ENCODE measurements around the gene EDN3. TPM values are rescaled to one million over a fixed set of nuclear protein-coding genes. Genes with fewer than 3 reads are reported as not detected.
A peak's percentile ranks its signal among the peaks of the same experiment; 100 is the strongest.

EDN3 gene
- total and polyA plus RNA-seq, 2 experiments from 2014 or later: 4.0 to 5.8 TPM

- H3K27me3 ChIP-seq: no peaks in the 10 kb centered on the region
Observed at GRCh38 chr20:59322081-59322480, 21.7 kb downstream of the EDN3 start.

GRCh38 chr20:59322585-59323454, 22.4 kb downstream of the EDN3 start:
- Histone ChIP-seq H3K79me2 (no peaks in the 10 kb centered on the region), H3K9me3 (ENCODE audit: low read depth) (no peaks in the 10 kb centered on the region), H3K4me1 (ENCODE audit: insufficient read depth) (peaks cover 32% of the 10 kb centered on the region), H3K4me3 (no peak overlapping the region), H3K4me2 (no peak overlapping the region), H3K36me3 (replicated peaks; ENCODE audit: insufficient read depth, low read depth) (no peaks in the 10 kb centered on the region), H3K27me3 (peaks cover 7% of the 10 kb centered on the region), H4K20me1 (ENCODE audit: insufficient read depth, poor library complexity, severe bottlenecking) (no peaks in the 10 kb centered on the region), H3K27ac (no peak overlapping the region), H3K9me2 (replicated peaks; ENCODE audit: insufficient read depth) (no peaks in the 10 kb centered on the region), H2AFZ (no peak overlapping the region)
- no peak for TF ChIP-seq EZH2phosphoT487 (IDR thresholded peaks at IDR 0.05; ENCODE audit: low read depth, severe bottlenecking, unreplicated experiment)
- DNase-seq (ENCODE audit: low spot score): no peak
- WGBS (ENCODE audit: low lambda C conversion rate, missing lambda C conversion rate): 78% methylated on average over 17 of the region's 17 CpGs

More at GRCh38 chr20:59322081-59322480, 21.7 kb downstream of the EDN3 start:
- 75% methylated on average over 9 of the region's 9 CpGs for WGBS (ENCODE audit: low lambda C conversion rate, missing lambda C conversion rate)
- Histone ChIP-seq H2AFZ (no peak overlapping the region), H3K9me3 (ENCODE audit: low read depth) (no peaks in the 10 kb centered on the region), H3K27ac (no peak overlapping the region), H3K9me2 (replicated peaks; ENCODE audit: insufficient read depth) (no peaks in the 10 kb centered on the region), H3K4me1 (ENCODE audit: insufficient read depth) (peaks cover 32% of the 10 kb centered on the region), H3K4me3 (no peak overlapping the region), H3K4me2 (no peak overlapping the region), H3K79me2 (no peaks in the 10 kb centered on the region), H4K20me1 (ENCODE audit: insufficient read depth, poor library complexity, severe bottlenecking) (no peaks in the 10 kb centered on the region), H3K36me3 (replicated peaks; ENCODE audit: insufficient read depth, low read depth) (no peaks in the 10 kb centered on the region)
- no peak for DNase-seq (ENCODE audit: low spot score)
- no peak for TF ChIP-seq CTCF (IDR thresholded peaks at IDR 0.05; ENCODE audit: poor library complexity)
- TF ChIP-seq EZH2phosphoT487 (IDR thresholded peaks at IDR 0.05; ENCODE audit: low read depth, severe bottlenecking, unreplicated experiment): no peak
- no peak for TF ChIP-seq EZH2 (IDR thresholded peaks at IDR 0.05; ENCODE audit: borderline replicate concordance)

GRCh38 chr20:59323731-59324130, 23.3 kb downstream of the EDN3 start:
- Histone ChIP-seq H3K36me3 (replicated peaks; ENCODE audit: insufficient read depth, low read depth) (no peaks in the 10 kb centered on the region), H3K27ac (peak overlapping the region; percentile 57), H2AFZ (no peak overlapping the region), H3K4me2 (no peak overlapping the region), H3K27me3 (peaks cover 10% of the 10 kb centered on the region), H3K4me1 (ENCODE audit: insufficient read depth) (peaks cover 28% of the 10 kb centered on the region), H3K9me3 (ENCODE audit: low read depth) (no peaks in the 10 kb centered on the region), H3K9me2 (replicated peaks; ENCODE audit: insufficient read depth) (no peaks in the 10 kb centered on the region), H3K79me2 (no peaks in the 10 kb centered on the region), H3K4me3 (no peak overlapping the region), H4K20me1 (ENCODE audit: insufficient read depth, poor library complexity, severe bottlenecking) (no peaks in the 10 kb centered on the region)
- 83% methylated on average over 5 of the region's 5 CpGs for WGBS (ENCODE audit: low lambda C conversion rate, missing lambda C conversion rate)
- TF ChIP-seq CTCF (IDR thresholded peaks at IDR 0.05; ENCODE audit: poor library complexity) (no peak), EZH2 (IDR thresholded peaks at IDR 0.05; ENCODE audit: borderline replicate concordance) (no peak), EZH2phosphoT487 (IDR thresholded peaks at IDR 0.05; ENCODE audit: low read depth, severe bottlenecking, unreplicated experiment) (no peak)
- DNase-seq (ENCODE audit: low spot score): no peak

- H3K4me1 ChIP-seq (ENCODE audit: insufficient read depth): peaks cover 25% of the 10 kb centered on the region
- no peaks in the 10 kb centered on the region for H3K79me2 ChIP-seq
- whole genome bisulfite sequencing (ENCODE audit: low lambda C conversion rate, missing lambda C conversion rate): 49% methylated on average over 10 of the region's 10 CpGs
- H2AFZ ChIP-seq: no peak overlapping the region
- no peaks in the 10 kb centered on the region for H3K9me3 ChIP-seq (ENCODE audit: low read depth)
- no peaks in the 10 kb centered on the region for H4K20me1 ChIP-seq (ENCODE audit: insufficient read depth, poor library complexity, severe bottlenecking)
- H3K4me2 ChIP-seq: no peak overlapping the region
- no peak for DNase-seq (ENCODE audit: low spot score)
- H3K36me3 ChIP-seq (replicated peaks; ENCODE audit: insufficient read depth, low read depth): no peaks in the 10 kb centered on the region
- TF ChIP-seq EZH2 (IDR thresholded peaks at IDR 0.05; ENCODE audit: borderline replicate concordance) (no peak), EZH2phosphoT487 (IDR thresholded peaks at IDR 0.05; ENCODE audit: low read depth, severe bottlenecking, unreplicated experiment) (no peak), CTCF (IDR thresholded peaks at IDR 0.05; ENCODE audit: poor library complexity) (no peak)
- no peaks in the 10 kb centered on the region for H3K9me2 ChIP-seq (replicated peaks; ENCODE audit: insufficient read depth)
- peaks cover 15% of the 10 kb centered on the region for H3K27me3 ChIP-seq
- H3K4me3 ChIP-seq: no peak overlapping the region
- H3K27ac ChIP-seq: peak overlapping the region; percentile 57
Observed at GRCh38 chr20:59324521-59325141, 24.2 kb downstream of the EDN3 start.
